ENCODE measurements around the gene IFT52. TPM values are rescaled to one million over a fixed set of nuclear protein-coding genes. Genes with fewer than 3 reads are reported as not detected.
"Not testable (repeated sequence)": the region's sequence is repeated elsewhere in the genome, so short reads cannot be mapped to it uniquely, and the experiment has no call there.

Gene IFT52
- total RNA-seq, 4 donors from 2014 or later = 1.4 to 83.4 (median 19.9) TPM

DNA sequence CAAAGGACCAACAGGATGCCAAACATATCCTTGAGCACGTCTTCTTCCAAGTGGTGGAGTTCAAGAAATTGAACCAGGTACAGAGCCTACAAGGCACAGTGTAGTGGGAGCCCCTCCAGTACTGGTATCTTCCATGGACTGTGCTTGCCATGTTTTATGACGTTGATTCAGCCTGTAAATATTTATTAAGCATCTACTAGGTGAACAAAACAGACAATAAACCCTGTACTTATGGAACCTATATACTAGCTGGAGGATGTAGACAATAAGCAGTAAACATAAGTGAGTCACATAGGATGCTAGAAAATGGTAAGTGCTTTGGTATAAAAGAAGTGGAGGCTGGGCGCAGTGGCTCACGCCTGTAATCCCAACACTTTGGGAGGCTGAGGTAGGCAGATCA is 51.8 kb downstream of the IFT52 start:
- Histone ChIP-seq H3K9me3 (no peaks in the 10 kb centered on the region), H3K4me1 (no peaks in the 10 kb centered on the region), H3K4me3 (no peak overlapping the region), H3K36me3 (peaks cover 0 to 33% (median 9%) of the 10 kb centered on the region in 4 donors), H3K27ac (no peak overlapping the region), H3K27me3 (no peaks in the 10 kb centered on the region)
- in situ Hi-C loops (cut with MboI; ENCODE audit: low pct_ligation_motif_present in 1 of 4, low pct_unique_long_range_greater_than_20kb in 1 of 4, low sequenced_read_pairs in 3 of 4) = no loop called here
- TF ChIP-seq EP300 (IDR thresholded peaks at IDR 0.05; ENCODE audit: low read depth) (no peak), POLR2AphosphoS5 (IDR thresholded peaks at IDR 0.05) (no peak), POLR2A (IDR thresholded peaks at IDR 0.05) (no peak)
- TF ChIP-seq, protein P1, sequence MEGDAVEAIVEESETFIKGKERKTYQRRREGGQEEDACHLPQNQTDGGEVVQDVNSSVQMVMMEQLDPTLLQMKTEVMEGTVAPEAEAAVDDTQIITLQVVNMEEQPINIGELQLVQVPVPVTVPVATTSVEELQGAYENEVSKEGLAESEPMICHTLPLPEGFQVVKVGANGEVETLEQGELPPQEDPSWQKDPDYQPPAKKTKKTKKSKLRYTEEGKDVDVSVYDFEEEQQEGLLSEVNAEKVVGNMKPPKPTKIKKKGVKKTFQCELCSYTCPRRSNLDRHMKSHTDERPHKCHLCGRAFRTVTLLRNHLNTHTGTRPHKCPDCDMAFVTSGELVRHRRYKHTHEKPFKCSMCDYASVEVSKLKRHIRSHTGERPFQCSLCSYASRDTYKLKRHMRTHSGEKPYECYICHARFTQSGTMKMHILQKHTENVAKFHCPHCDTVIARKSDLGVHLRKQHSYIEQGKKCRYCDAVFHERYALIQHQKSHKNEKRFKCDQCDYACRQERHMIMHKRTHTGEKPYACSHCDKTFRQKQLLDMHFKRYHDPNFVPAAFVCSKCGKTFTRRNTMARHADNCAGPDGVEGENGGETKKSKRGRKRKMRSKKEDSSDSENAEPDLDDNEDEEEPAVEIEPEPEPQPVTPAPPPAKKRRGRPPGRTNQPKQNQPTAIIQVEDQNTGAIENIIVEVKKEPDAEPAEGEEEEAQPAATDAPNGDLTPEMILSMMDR (IDR thresholded peaks at IDR 0.05) = no peak
- DNase-seq = no peak
- intact Hi-C loops (cut with DNase I; ENCODE audit: low total_unique reads) = no loop called here
- 86 to 95% methylated on average over 4 of the region's 4 CpGs for WGBS, 2 donors (ENCODE audit: low coverage in 1 of 2)

DNA sequence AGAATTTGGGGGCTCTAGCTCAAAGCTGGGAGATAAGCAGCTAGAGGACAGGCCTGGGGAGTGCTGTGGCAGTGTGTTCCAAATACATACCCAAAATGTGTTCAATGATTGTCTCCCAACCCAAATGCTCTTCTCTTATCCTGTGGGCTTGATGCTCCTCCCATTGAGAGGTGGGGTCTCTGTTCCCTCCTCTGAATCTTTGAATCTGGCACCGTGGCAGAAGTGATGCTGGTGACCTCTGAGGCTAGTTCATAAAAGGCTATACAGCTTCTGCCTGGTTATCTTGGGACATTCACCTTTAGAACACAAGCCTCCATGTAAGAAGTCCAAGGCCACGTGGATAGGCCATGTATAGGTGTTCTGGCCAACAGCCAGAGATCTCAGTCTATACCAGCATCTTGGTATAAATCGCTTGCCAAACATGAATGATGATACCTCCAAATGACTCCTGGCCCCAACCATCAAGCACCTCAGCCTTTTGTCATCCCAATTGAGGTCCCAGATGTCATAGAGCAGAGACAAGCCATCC is 60.3 kb downstream of the IFT52 start:
- peaks cover 0 to 6% (median 3%) of the 10 kb centered on the region in 4 donors for H3K4me1 ChIP-seq
- intact Hi-C loops (cut with DNase I; ENCODE audit: low total_unique reads) (no loop called here), in situ Hi-C loops (cut with MboI; ENCODE audit: low pct_ligation_motif_present in 1 of 4, low pct_unique_long_range_greater_than_20kb in 1 of 4, low sequenced_read_pairs in 3 of 4) (no loop called here)
- 71 to 80% methylated on average over 2 to 3 of the region's 3 CpGs for WGBS, 2 donors (ENCODE audit: low coverage in 1 of 2)
- no peaks in the 10 kb centered on the region for H3K27me3 ChIP-seq
- H3K36me3 ChIP-seq = peaks cover 0 to 10% (median 0%) of the 10 kb centered on the region in 4 donors
- H3K27ac ChIP-seq = no peak overlapping the region
- DNase-seq = no peak
- H3K4me3 ChIP-seq = no peak overlapping the region
- TF ChIP-seq EP300 (IDR thresholded peaks at IDR 0.05; ENCODE audit: low read depth) (no peak), POLR2A (IDR thresholded peaks at IDR 0.05) (no peak), POLR2AphosphoS5 (IDR thresholded peaks at IDR 0.05) (no peak)
- TF ChIP-seq, protein P1 (IDR thresholded peaks at IDR 0.05) = no peak
- H3K9me3 ChIP-seq = no peaks in the 10 kb centered on the region

DNA sequence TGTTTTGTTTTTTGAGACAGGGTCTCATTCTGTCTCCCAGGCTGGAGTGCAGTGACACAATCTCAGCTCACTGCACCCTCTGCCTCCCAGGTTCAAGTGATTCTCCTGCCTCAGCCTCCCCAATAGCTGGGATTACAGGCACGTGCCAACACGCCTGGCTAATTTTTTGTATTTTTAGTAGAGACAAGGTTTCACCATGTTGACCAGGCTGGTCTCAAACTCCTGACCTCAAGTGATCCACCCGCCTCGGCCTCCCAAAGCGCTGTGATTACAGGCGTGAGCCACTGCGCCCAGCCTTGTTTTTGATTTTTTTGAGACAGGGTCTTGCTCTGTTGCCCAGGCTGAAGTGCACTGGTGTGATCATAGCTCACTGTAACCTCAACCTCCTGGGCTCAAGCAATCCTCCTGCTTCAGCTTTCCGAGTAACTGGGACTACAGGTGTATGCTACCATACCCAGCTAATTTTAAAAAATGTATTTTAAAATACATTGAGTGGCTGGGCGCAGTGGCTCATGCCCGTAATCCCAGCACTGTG is 61.0 kb downstream of the IFT52 start:
- H3K36me3 ChIP-seq; H3K27me3 ChIP-seq; H3K4me1 ChIP-seq; intact Hi-C loops (cut with DNase I; ENCODE audit: low total_unique reads); in situ Hi-C loops (cut with MboI; ENCODE audit: low pct_ligation_motif_present in 1 of 4, low pct_unique_long_range_greater_than_20kb in 1 of 4, low sequenced_read_pairs in 3 of 4); DNase-seq; H3K9me3 ChIP-seq; H3K27ac ChIP-seq; H3K4me3 ChIP-seq: not testable (repeated sequence)
- WGBS, 2 donors (ENCODE audit: low coverage in 1 of 2) = 95 to 96% methylated on average over 6 to 10 of the region's 10 CpGs

DNA sequence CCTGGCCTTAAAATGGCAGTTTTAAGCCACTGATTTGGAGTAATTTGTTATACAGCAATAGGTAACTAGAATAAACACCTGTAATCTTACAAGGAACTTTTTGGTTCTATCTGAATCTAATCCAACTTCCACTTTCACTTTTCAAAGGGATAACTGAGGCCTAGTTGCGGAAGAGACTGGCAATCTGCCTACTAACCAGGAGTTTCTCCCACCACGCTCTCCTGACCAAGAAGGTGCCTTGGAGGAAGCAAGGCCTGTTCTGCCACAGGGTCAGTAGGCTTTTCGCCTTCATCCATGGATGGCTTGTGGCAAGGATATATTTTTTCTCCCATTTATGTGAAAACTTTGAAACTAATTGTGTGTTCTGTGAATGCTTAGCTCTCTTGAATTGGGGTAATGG is 63.2 kb downstream of the IFT52 start:
- Histone ChIP-seq H3K9me3 (no peaks in the 10 kb centered on the region), H3K36me3 (no peaks in the 10 kb centered on the region), H3K27ac (peak overlapping the region; percentile 15 to 65 (median 44)), H3K27me3 (no peaks in the 10 kb centered on the region), H3K4me1 (peaks cover 0 to 13% (median 6%) of the 10 kb centered on the region in 4 donors), H3K4me3 (no peak overlapping the region)
- 58 to 70% methylated on average over 2 to 3 of the region's 3 CpGs for WGBS, 2 donors (ENCODE audit: low coverage in 1 of 2)
- intact Hi-C loops (cut with DNase I; ENCODE audit: low total_unique reads) (no loop called here), in situ Hi-C loops (cut with MboI; ENCODE audit: low pct_ligation_motif_present in 1 of 4, low pct_unique_long_range_greater_than_20kb in 1 of 4, low sequenced_read_pairs in 3 of 4) (no loop called here)
- DNase-seq = no peak
- TF ChIP-seq POLR2AphosphoS5 (IDR thresholded peaks at IDR 0.05) = no peak
- TF ChIP-seq, protein P1 (IDR thresholded peaks at IDR 0.05) = no peak
- TF ChIP-seq EP300 (IDR thresholded peaks at IDR 0.05; ENCODE audit: low read depth) = no peak
- no peak for TF ChIP-seq POLR2A (IDR thresholded peaks at IDR 0.05)

DNA sequence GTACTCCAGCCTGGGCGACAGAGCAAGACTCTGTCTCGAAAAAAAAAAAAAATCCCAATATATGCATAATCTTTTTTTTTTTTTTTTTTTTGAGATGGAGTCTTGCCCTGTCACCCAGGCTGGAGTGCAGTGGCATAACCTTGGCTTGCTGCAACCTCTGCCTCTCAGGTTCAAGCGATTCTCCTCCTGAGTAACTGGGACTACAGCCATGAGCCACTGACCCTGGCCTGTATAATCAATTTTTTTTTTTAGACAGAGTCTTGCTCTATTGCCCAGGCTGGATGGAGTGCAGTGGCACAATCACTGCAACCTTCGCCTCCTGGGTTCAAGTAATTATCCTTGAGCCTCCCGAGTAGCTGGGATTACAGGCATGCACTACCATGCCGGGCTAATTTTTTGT is 64.4 kb downstream of the IFT52 start:
- H3K4me3 ChIP-seq; intact Hi-C loops (cut with DNase I; ENCODE audit: low total_unique reads); H3K9me3 ChIP-seq; H3K36me3 ChIP-seq; DNase-seq; H3K27ac ChIP-seq; in situ Hi-C loops (cut with MboI; ENCODE audit: low pct_ligation_motif_present in 1 of 4, low pct_unique_long_range_greater_than_20kb in 1 of 4, low sequenced_read_pairs in 3 of 4); H3K27me3 ChIP-seq: not testable (repeated sequence)
- peaks cover 0 to 13% (median 6%) of the 10 kb centered on the region in 4 donors for H3K4me1 ChIP-seq
- WGBS, 2 donors (ENCODE audit: low coverage in 1 of 2) = 89 to 92% methylated on average over 2 to 6 of the region's 6 CpGs
